ENCODE data around the gene CYP4A22.
"Not testable (repeated sequence)": the region's sequence is repeated elsewhere in the genome, so short reads cannot be mapped to it uniquely, and the experiment has no call there.

The CYP4A22 gene

GRCh38 chr1:47156457-47156856, 19.2 kb downstream of the CYP4A22 start:
- not testable (repeated sequence) for DNase-seq (ENCODE audit: low spot score)

- DNase-seq (ENCODE audit: low spot score), result not testable (repeated sequence)
Measured at GRCh38 chr1:47157957-47158356, 20.7 kb downstream of the CYP4A22 start.

- DNase-seq (ENCODE audit: low spot score), result no peak
Measured at GRCh38 chr1:47160716-47161115, 23.5 kb downstream of the CYP4A22 start.

- DNase-seq (ENCODE audit: low spot score), result no peak
Measured at GRCh38 chr1:47161298-47162040, 24.2 kb downstream of the CYP4A22 start.

- DNase-seq (ENCODE audit: low spot score), result no peak
Measured at GRCh38 chr1:47164552-47164951, 27.3 kb downstream of the CYP4A22 start.

- DNase-seq (ENCODE audit: low spot score), result no peak
Measured at GRCh38 chr1:47172782-47173181, 35.5 kb downstream of the CYP4A22 start.

- no peak for DNase-seq (ENCODE audit: low spot score)
Measured at GRCh38 chr1:47174656-47175020, 37.4 kb downstream of the CYP4A22 start.

- DNase-seq (ENCODE audit: low spot score), result peak; percentile 84
Measured at GRCh38 chr1:47175227-47175934, 38.1 kb downstream of the CYP4A22 start.

GRCh38 chr1:47178020-47178419, 40.8 kb downstream of the CYP4A22 start:
- no peak for DNase-seq (ENCODE audit: low spot score)

GRCh38 chr1:47178654-47179016, 41.4 kb downstream of the CYP4A22 start:
- no peak for DNase-seq (ENCODE audit: low spot score)

GRCh38 chr1:47179017-47179987, 42.1 kb downstream of the CYP4A22 start:
- DNase-seq (ENCODE audit: low spot score), result peak; percentile 79

- no peak for DNase-seq (ENCODE audit: low spot score)
Measured at GRCh38 chr1:47179988-47180563, 42.8 kb downstream of the CYP4A22 start.

- no peak for DNase-seq (ENCODE audit: low spot score)
Measured at GRCh38 chr1:47180603-47181094, 43.4 kb downstream of the CYP4A22 start.

- DNase-seq (ENCODE audit: low spot score), result no peak
Measured at GRCh38 chr1:47181095-47181954, 44.1 kb downstream of the CYP4A22 start.

GRCh38 chr1:47181955-47182675, 44.9 kb downstream of the CYP4A22 start:
- no peak for DNase-seq (ENCODE audit: low spot score)

GRCh38 chr1:47182676-47183235, 45.5 kb downstream of the CYP4A22 start:
- no peak for DNase-seq (ENCODE audit: low spot score)

- DNase-seq (ENCODE audit: low spot score), result no peak
Measured at GRCh38 chr1:47183308-47184089, 46.3 kb downstream of the CYP4A22 start.

- no peak for DNase-seq (ENCODE audit: low spot score)
Measured at GRCh38 chr1:47184090-47184821, 47.0 kb downstream of the CYP4A22 start.
